CD8-positive, alpha-beta memory T cell (primary cell): ENCODE measurements around the gene UPF3A. TPM values are rescaled to one million over a fixed set of nuclear protein-coding genes. Genes with fewer than 3 reads are reported as not detected.
"Not testable (repeated sequence)": the region's sequence is repeated elsewhere in the genome, so short reads cannot be mapped to it uniquely, and the experiment has no call there.

Experiments
- CTCF ChIA-PET: fragments of 350-600 bp; sonication (Branson Sonifier 250); formaldehyde crosslinking; loops from one replicate; lab custom pipeline; 2021; ENCODE audit warnings: antibody characterized with exemption; lab: Charles Lee
- POLR2A ChIA-PET: fragments of 350-600 bp; sonication (Branson Sonifier 250); formaldehyde crosslinking; loops from one replicate; lab custom pipeline; 2021; ENCODE audit warnings: antibody characterized with exemption; lab: Charles Lee
- DNase-seq, 5 donors: peaks; one replicate each; pipeline versions ENCODE4 v3.0.0 to v3.0.0-alpha.2; 2020 to 2022; ENCODE audit warnings: mixed read lengths in 1 of 5
- H3K27ac ChIP-seq: one replicate; pipeline ENCODE4 v1.7.0; 2013; ENCODE audit warnings: low read depth, mild to moderate bottlenecking, low read length, moderate library complexity
- H3K27me3 ChIP-seq: 2 replicates; pipeline ENCODE4 v1.7.0; 2013; ENCODE audit warnings: low read length, mild to moderate bottlenecking; ENCODE audit not compliant: insufficient read depth, poor library complexity, severe bottlenecking
- H3K36me3 ChIP-seq: 2 replicates; pipeline ENCODE4 v1.7.0; 2013; ENCODE audit warnings: mild to moderate bottlenecking, low read length, moderate library complexity; ENCODE audit not compliant: insufficient read depth
- H3K4me1 ChIP-seq: 2 replicates; pipeline ENCODE4 v1.7.0; 2013; ENCODE audit warnings: mild to moderate bottlenecking, low read length, moderate library complexity; ENCODE audit not compliant: insufficient read depth
- H3K4me3 ChIP-seq: 2 replicates; pipeline ENCODE4 v1.7.0; 2013; ENCODE audit warnings: mild to moderate bottlenecking, low read length
- H3K9me3 ChIP-seq: 2 replicates; pipeline ENCODE4 v1.7.0; 2013; ENCODE audit warnings: mild to moderate bottlenecking, low read length
- H3K27ac Mint-ChIP-seq, 8 donors: one replicate each; pipeline ENCODE4 v1.8.0; 2020 to 2021; ENCODE audit warnings: mixed read lengths in 8 of 8, mild to moderate bottlenecking in 6 of 8, inconsistent platforms in 3 of 8, moderate library complexity in 3 of 8
- H3K27me3 Mint-ChIP-seq, 2 donors: one replicate each; pipeline ENCODE4 v1.8.0; 2020 to 2021; ENCODE audit warnings: mixed read lengths in 2 of 2, mild to moderate bottlenecking in 1 of 2, moderate library complexity in 1 of 2
- H3K36me3 Mint-ChIP-seq, 3 donors: one replicate each; pipeline ENCODE4 v1.8.0; 2020 to 2021; ENCODE audit warnings: mixed read lengths in 3 of 3, inconsistent platforms in 1 of 3, mild to moderate bottlenecking in 1 of 3
- H3K4me1 Mint-ChIP-seq, 3 donors: one replicate each; pipeline ENCODE4 v1.8.0; 2020 to 2021; ENCODE audit warnings: mixed read lengths in 3 of 3, inconsistent platforms in 1 of 3, mild to moderate bottlenecking in 1 of 3
- H3K4me3 Mint-ChIP-seq, 7 donors: one replicate each; pipeline ENCODE4 v1.8.0; 2020 to 2021; ENCODE audit warnings: mixed read lengths in 7 of 7, mild to moderate bottlenecking in 6 of 7, moderate library complexity in 4 of 7, inconsistent platforms in 2 of 7
- H3K9me3 Mint-ChIP-seq, 5 donors: one replicate each; pipeline ENCODE4 v1.8.0; 2020 to 2022; ENCODE audit warnings: mixed read lengths in 5 of 5, mild to moderate bottlenecking in 3 of 5, moderate library complexity in 2 of 5, inconsistent platforms in 1 of 5
- polyA plus RNA-seq: library from polyadenylated mRNA; unstranded; fragments of 300-500 nt; fragmentation: Illumina TruSeq; gene quantifications from one replicate; pipeline ENCODE4 v1.2.3, GENCODE V29; 2021
- total RNA-seq, 2 experiments: library from RNA; stranded (reverse); gene quantifications; one replicate each; pipeline ENCODE4 v1.2.3, GENCODE V29; 2021

Gene UPF3A
- total and polyA plus RNA-seq, 3 experiments from 2014 or later, result 41.4 to 52.9 (median 48.0) TPM

DNA sequence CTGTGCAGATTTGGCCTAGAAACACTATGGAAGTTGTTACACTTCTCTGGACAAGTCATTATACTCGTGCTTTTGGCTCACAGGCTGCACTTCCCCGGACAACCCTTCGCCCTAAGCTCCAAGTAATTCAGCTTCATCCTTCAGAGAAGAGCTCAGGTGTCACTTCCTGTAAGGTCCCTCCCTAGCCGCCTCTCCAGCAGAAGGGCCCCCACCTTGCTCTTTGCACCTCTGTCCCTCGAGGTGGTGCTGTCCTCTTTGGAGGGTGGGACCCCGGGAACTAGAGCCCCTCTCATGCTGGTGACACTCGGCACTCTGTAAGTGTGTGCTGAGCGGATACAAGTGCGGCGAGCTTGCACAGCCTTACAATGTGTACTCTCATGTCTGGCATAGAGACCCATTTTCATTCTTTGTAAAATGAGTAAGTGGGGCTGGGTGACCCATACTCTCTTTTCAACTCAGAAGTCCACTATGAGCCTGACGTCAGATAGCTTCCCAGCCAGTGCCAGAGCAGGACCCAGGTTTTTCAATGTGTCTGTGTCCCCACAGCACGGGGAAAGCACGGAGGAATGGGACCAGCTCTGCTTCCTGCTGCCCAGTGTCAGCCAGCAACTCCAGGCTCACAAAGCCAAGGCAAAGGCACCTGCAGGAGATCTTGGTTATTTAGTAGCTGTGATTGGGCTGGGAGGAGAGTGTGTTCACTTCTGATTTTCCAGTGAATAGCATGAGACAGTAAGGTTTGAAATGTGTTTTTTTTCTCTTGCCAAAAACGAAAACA is 59.8 kb downstream of the UPF3A start:
- H3K27me3 Mint-ChIP-seq, result peaks cover 7% of the 10 kb centered on the region in 2 donors
- Histone ChIP-seq H3K27me3 (no peaks in the 10 kb centered on the region), H3K4me1 (peaks cover 13% of the 10 kb centered on the region), H3K27ac (no peak overlapping the region), H3K36me3 (no peaks in the 10 kb centered on the region), H3K9me3 (no peaks in the 10 kb centered on the region), H3K4me3 (no peak overlapping the region)
- H3K27ac Mint-ChIP-seq, result peak overlapping the region in 2 of 8 donors; percentile 46 to 85
- DNase-seq, result no peak
- no peaks in the 10 kb centered on the region for H3K36me3 Mint-ChIP-seq
- H3K4me3 Mint-ChIP-seq, result peak overlapping the region in 4 of 7 donors; percentile 13 to 54 (median 35)
- ChIA-PET CTCF (interaction anchor here (0.9 to 1.7 kb wide), 4 partner anchors 11 to 28 kb away, joined by 3 to 6 read pairs (median 3); no protein-coding TSS in a partner anchor), POLR2A (no interaction called here)
- H3K9me3 Mint-ChIP-seq, result peaks cover 0 to 3% (median 0%) of the 10 kb centered on the region in 5 donors
- H3K4me1 Mint-ChIP-seq, result peaks cover 21 to 24% (median 21%) of the 10 kb centered on the region in 3 donors

GRCh38 chr13:114347256-114347655 is 65.9 kb downstream of the UPF3A start:
- POLR2A ChIA-PET, H3K4me3 ChIP-seq, H3K4me3 Mint-ChIP-seq, CTCF ChIA-PET, H3K27me3 ChIP-seq, H3K9me3 ChIP-seq, DNase-seq, H3K36me3 Mint-ChIP-seq, H3K27ac ChIP-seq, H3K9me3 Mint-ChIP-seq, H3K27ac Mint-ChIP-seq, H3K36me3 ChIP-seq, H3K4me1 ChIP-seq, H3K4me1 Mint-ChIP-seq: not testable (repeated sequence)
- peaks cover 37 to 47% of the 10 kb centered on the region in 2 donors for H3K27me3 Mint-ChIP-seq

DNA sequence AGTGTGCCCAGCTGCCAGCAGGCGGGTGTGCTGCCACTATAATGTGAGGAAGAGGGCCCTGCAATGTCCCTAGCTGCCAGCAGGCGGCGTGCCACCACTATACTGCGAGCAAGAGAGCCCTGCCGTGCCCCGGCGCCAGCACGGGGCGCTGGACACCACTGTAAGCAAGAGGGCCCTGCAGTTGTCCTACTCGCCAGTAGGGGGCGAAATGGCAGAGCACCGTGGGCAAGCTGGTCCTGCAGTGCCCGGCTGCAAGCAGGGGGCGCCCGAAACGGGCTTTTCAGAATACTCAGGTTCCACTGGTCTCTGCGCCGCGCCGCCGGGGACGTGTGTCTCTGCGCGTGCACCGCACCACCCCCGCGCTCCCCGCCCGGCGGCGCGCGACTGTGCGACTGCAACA is 71.4 kb downstream of the UPF3A start:
- H3K27ac Mint-ChIP-seq, H3K9me3 ChIP-seq, H3K27me3 ChIP-seq, H3K36me3 Mint-ChIP-seq, H3K36me3 ChIP-seq, H3K4me3 Mint-ChIP-seq, H3K4me3 ChIP-seq, H3K4me1 ChIP-seq, POLR2A ChIA-PET, H3K4me1 Mint-ChIP-seq, H3K27ac ChIP-seq, CTCF ChIA-PET, H3K9me3 Mint-ChIP-seq: not testable (repeated sequence)
- DNase-seq, result peak in 3 of 5 donors; percentile 11 to 65 (median 33)
- H3K27me3 Mint-ChIP-seq, result peaks cover 22 to 27% of the 10 kb centered on the region in 2 donors

DNA sequence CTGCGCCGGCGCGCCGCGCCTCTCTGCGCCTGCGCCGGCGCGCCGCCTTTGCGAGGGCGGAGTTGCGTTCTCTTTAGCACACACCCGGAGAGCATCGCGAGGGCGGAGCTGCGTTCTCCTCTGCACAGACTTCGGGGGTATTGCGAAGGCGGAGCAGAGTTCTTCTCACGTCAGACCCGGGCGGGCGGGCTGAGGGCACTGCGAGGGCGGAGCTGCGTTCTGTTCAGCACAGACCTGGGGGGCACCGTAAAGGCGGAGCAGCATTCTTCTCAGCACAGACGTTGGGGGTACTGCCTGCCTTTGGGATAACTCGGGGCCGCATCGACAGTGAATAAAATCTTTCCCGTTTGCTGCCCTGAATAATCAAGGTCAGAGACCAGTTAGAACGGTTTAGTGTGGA is 72.0 kb downstream of the UPF3A start:
- H3K4me3 Mint-ChIP-seq, H3K4me3 ChIP-seq, H3K27ac ChIP-seq, H3K4me1 Mint-ChIP-seq, POLR2A ChIA-PET, H3K9me3 ChIP-seq, CTCF ChIA-PET, H3K27me3 ChIP-seq, H3K36me3 ChIP-seq, H3K4me1 ChIP-seq, H3K9me3 Mint-ChIP-seq, H3K36me3 Mint-ChIP-seq: not testable (repeated sequence)
- peak overlapping the region in 1 of 8 donors; percentile 54 for H3K27ac Mint-ChIP-seq
- peak in 1 of 5 donors; percentile 49 for DNase-seq
- H3K27me3 Mint-ChIP-seq, result peaks cover 15 to 21% of the 10 kb centered on the region in 2 donors

Other genes starting within 250 kb of the UPF3A start
- gene RASA3, start 149.0 kb upstream of the UPF3A start, total RNA-seq, result 10 to 100 TPM; 26.4 to 27.1 TPM
- 123 TPM for gene RASA3, start 149.0 kb upstream of the UPF3A start, polyA plus RNA-seq
- gene CFAP97D2, start 102.3 kb upstream of the UPF3A start, total RNA-seq, result not detected
- gene CFAP97D2, start 102.3 kb upstream of the UPF3A start, polyA plus RNA-seq, result 0.31 TPM
- gene CDC16, start 46.7 kb upstream of the UPF3A start, total RNA-seq, result 10 to 100 TPM; 74.7 to 79.5 TPM
- 22.1 TPM for gene CDC16, start 46.7 kb upstream of the UPF3A start, polyA plus RNA-seq
- gene CHAMP1, start 32.9 kb downstream of the UPF3A start, total RNA-seq, result 10 to 100 TPM; 42.6 to 48.3 TPM
- gene CHAMP1, start 32.9 kb downstream of the UPF3A start, polyA plus RNA-seq, result 7.3 TPM